Endothelial cell of umbilical vein (primary cell): ENCODE results near the gene ITGA2B.

ENCODE experiments used
- CTCF ChIP-seq, 2 donors: IDR thresholded peaks; 1 replicate in 1 of 2; 2 replicates in 1 of 2; pipeline ENCODE4 v1.5.1; 2011; ENCODE audit warnings: low read length in 2 of 2, mild to moderate bottlenecking in 2 of 2, moderate library complexity in 2 of 2, control low read depth in 1 of 2, inconsistent platforms in 1 of 2, low read depth in 1 of 2; ENCODE audit not compliant: insufficient read depth in 1 of 2; ENCODE audit errors: extremely low read depth in 1 of 2
- MYC ChIP-seq: IDR thresholded peaks from one replicate; pipeline ENCODE4 v1.6.1; 2011; ENCODE audit warnings: mild to moderate bottlenecking, low read depth, low read length

- TF ChIP-seq MYC = no peak
- no peak for TF ChIP-seq CTCF (IDR thresholded peaks at IDR 0.05; ENCODE audit: extremely low read depth in 1 of 2, insufficient read depth in 1 of 2, low read depth in 1 of 2, low read length in 2 of 2)
Measured at GRCh38 chr17:44381810-44382305, 7.6 kb downstream of the ITGA2B start.
